Measurements from ENCODE around the gene THSD7A.

Gene THSD7A

DNA sequence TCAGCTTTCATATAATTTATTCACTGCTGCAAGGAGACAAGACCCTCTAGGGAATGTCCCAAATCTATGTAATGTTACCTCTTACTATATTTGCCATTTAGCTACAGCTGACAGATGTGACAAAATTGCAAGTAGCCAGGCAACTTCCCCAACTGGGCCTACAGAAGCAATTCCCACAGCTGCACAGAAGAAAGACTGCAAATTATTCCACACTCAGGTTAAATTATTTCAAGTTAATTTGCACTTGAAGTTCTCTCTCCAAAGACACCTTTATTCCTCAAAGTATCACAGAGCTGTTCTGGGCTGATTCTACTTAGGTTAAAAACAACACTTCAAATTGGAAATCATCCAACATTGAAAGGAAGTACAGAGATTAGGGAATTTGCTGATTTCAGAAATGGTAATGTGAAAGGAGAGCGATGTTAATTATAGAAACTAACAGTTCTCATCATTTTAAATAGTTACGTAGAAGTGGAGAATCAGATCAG, 133.6 kb downstream of the THSD7A start:
- Histone ChIP-seq H3K9ac (ENCODE audit: low read depth, low read length) (no peak overlapping the region), H3K27me3 (ENCODE audit: control insufficient read depth, insufficient read depth, low read length) (no peaks in the 10 kb centered on the region)

DNA sequence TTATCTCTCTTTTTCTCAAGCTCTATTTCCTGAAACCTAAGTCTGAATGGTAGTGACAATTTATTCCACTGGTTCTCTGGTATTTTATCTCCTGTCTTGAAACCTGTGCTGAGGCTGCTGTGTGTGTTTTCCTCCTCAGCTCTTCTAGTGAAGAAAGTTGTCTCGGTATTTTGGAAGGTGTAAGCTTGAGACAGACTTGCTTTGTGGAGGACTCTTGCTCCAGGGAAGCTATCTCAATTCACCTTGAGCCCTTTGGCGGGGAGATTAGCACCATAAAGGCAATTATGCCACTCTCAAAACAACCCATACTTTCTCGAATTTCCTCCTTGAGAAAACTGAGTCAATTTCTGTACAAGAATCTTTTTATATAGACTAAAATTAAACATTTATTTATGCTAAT, 141.6 kb downstream of the THSD7A start:
- no peaks in the 10 kb centered on the region for H3K36me3 ChIP-seq (ENCODE audit: control insufficient read depth, insufficient read depth, low read length)
- H3K4me1 ChIP-seq (ENCODE audit: control insufficient read depth, insufficient read depth, low read length): peaks cover 4% of the 10 kb centered on the region
- no peaks in the 10 kb centered on the region for H3K9me3 ChIP-seq (ENCODE audit: control insufficient read depth, insufficient read depth, low read length)
- no peak overlapping the region for H3K9ac ChIP-seq (ENCODE audit: low read depth, low read length)
- H3K27me3 ChIP-seq (ENCODE audit: control insufficient read depth, insufficient read depth, low read length): no peaks in the 10 kb centered on the region
- H3K4me3 ChIP-seq (ENCODE audit: low read depth, low read length): no peak overlapping the region

More for the DNA sequence above, 133.6 kb downstream of the THSD7A start:
- Histone ChIP-seq H3K9me3 (ENCODE audit: control insufficient read depth, insufficient read depth, low read length) (no peaks in the 10 kb centered on the region), H3K4me1 (ENCODE audit: control insufficient read depth, insufficient read depth, low read length) (peaks cover 3% of the 10 kb centered on the region), H3K36me3 (ENCODE audit: control insufficient read depth, insufficient read depth, low read length) (no peaks in the 10 kb centered on the region), H3K4me3 (ENCODE audit: low read depth, low read length) (no peak overlapping the region)

DNA sequence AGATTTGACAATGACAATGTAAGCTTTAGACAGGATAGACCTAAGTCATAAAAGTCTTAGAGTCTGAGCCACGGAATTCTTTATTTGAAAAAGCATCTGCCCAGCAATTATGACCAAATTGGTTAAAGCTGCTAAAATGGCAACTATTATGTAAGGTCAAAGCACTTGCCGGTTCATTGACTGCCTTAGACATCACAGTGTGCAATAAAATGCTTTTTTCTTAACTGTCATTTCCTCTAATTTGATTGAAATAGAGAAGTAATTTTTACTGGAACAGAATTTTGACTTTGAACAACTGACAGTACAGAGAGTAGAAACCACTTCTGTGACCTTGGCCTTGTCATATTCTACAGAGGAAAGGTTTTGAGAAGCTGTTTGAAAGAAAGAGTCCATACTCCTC, 142.9 kb downstream of the THSD7A start:
- no peak overlapping the region for H3K9ac ChIP-seq (ENCODE audit: low read depth, low read length)

DNA sequence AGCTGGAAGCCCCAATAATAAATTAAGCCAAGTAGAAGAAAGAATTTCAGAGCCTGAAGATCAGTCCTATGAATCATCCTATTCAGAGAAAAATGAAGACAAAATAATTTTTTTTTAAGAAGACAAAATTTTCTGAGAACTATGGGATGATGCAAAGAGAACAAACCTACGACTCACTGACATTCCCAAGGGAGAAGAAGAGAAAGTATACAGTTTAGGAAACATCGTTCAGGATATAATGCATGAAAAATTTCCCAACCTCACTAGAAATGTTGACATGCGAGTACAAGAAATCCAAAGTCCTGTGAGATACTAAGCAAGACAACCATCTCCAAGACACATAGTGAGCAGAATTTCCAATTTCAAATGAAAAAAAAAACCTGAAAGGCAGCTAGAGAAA, 150.5 kb downstream of the THSD7A start:
- H3K27me3 ChIP-seq (ENCODE audit: control insufficient read depth, insufficient read depth, low read length): no peaks in the 10 kb centered on the region
- no peak overlapping the region for H3K9ac ChIP-seq (ENCODE audit: low read depth, low read length)
- H3K36me3 ChIP-seq (ENCODE audit: control insufficient read depth, insufficient read depth, low read length): no peaks in the 10 kb centered on the region
- H3K4me3 ChIP-seq (ENCODE audit: low read depth, low read length): no peak overlapping the region
- peaks cover 2% of the 10 kb centered on the region for H3K9me3 ChIP-seq (ENCODE audit: control insufficient read depth, insufficient read depth, low read length)
- no peaks in the 10 kb centered on the region for H3K4me1 ChIP-seq (ENCODE audit: control insufficient read depth, insufficient read depth, low read length)

More for the DNA sequence above, 142.9 kb downstream of the THSD7A start:
- H3K9me3 ChIP-seq (ENCODE audit: control insufficient read depth, insufficient read depth, low read length): no peaks in the 10 kb centered on the region
- peaks cover 4% of the 10 kb centered on the region for H3K4me1 ChIP-seq (ENCODE audit: control insufficient read depth, insufficient read depth, low read length)
- no peak overlapping the region for H3K4me3 ChIP-seq (ENCODE audit: low read depth, low read length)
- no peaks in the 10 kb centered on the region for H3K27me3 ChIP-seq (ENCODE audit: control insufficient read depth, insufficient read depth, low read length)
- H3K36me3 ChIP-seq (ENCODE audit: control insufficient read depth, insufficient read depth, low read length): no peaks in the 10 kb centered on the region

DNA sequence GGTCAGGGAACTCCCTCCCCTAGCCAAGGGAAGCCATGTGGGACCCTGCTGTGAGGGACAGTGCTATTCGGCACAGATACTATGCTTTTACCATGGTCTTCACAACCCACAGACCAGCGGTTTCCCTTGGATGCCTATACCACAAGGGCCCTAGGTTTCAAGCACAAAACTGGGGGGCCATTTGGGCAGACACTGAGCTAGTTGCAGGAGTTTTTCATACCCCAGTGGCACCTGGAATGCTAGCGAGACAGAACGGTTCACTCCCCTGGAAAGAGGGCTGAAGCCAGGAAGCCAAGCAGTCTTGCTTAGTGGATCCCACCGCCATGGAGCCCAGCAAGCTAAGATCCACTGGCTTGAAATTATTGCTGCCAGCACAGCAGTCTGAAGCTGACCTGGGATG, 156.8 kb downstream of the THSD7A start:
- no peak overlapping the region for H3K4me3 ChIP-seq (ENCODE audit: low read depth, low read length)
- H3K36me3 ChIP-seq (ENCODE audit: control insufficient read depth, insufficient read depth, low read length): no peaks in the 10 kb centered on the region
- H3K9me3 ChIP-seq (ENCODE audit: control insufficient read depth, insufficient read depth, low read length): no peaks in the 10 kb centered on the region
- no peak overlapping the region for H3K9ac ChIP-seq (ENCODE audit: low read depth, low read length)
- no peaks in the 10 kb centered on the region for H3K27me3 ChIP-seq (ENCODE audit: control insufficient read depth, insufficient read depth, low read length)
- no peaks in the 10 kb centered on the region for H3K4me1 ChIP-seq (ENCODE audit: control insufficient read depth, insufficient read depth, low read length)

DNA sequence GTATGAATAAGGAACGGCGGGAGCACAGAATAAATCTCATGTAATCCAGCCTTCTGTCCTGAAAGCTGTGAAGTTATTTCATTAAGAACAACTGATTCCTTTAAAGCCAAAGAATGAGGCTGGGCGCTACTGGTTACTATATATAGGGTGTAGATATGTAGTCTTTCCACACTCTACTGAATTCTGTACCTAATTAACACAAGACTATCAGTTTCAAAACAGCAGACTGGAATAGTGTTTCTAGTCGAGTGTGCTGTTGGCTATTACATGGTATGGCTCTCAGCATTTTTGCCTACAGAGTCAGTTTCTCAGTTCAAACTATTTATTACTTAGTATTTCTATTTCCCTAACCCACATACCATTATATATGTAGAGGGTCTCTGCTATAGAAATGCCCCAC, 163.3 kb downstream of the THSD7A start:
- Histone ChIP-seq H3K27me3 (ENCODE audit: control insufficient read depth, insufficient read depth, low read length) (no peaks in the 10 kb centered on the region), H3K9ac (ENCODE audit: low read depth, low read length) (no peak overlapping the region), H3K9me3 (ENCODE audit: control insufficient read depth, insufficient read depth, low read length) (no peaks in the 10 kb centered on the region), H3K36me3 (ENCODE audit: control insufficient read depth, insufficient read depth, low read length) (no peaks in the 10 kb centered on the region), H3K4me1 (ENCODE audit: control insufficient read depth, insufficient read depth, low read length) (no peaks in the 10 kb centered on the region), H3K4me3 (ENCODE audit: low read depth, low read length) (no peak overlapping the region)

DNA sequence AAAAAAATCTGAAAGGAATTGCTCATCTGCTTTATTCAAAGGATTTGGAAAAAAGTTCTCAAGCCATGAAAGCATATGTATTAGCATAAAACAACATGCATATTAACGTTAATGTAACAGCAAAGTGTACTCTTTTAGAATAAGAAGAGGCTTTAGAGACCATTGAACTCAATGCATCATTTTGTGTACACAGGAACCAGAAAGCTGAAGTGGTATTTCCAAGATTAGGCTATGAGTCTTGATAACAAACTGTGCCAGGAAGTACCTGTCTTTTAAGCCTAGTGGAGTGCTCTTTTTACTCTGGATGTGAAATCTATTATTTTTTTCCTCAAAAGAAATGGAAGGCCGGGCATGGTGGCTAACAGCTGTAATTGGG, 164.2 kb downstream of the THSD7A start:
- Histone ChIP-seq H3K36me3 (ENCODE audit: control insufficient read depth, insufficient read depth, low read length) (no peaks in the 10 kb centered on the region), H3K27me3 (ENCODE audit: control insufficient read depth, insufficient read depth, low read length) (no peaks in the 10 kb centered on the region), H3K9ac (ENCODE audit: low read depth, low read length) (no peak overlapping the region), H3K4me1 (ENCODE audit: control insufficient read depth, insufficient read depth, low read length) (no peaks in the 10 kb centered on the region), H3K4me3 (ENCODE audit: low read depth, low read length) (no peak overlapping the region), H3K9me3 (ENCODE audit: control insufficient read depth, insufficient read depth, low read length) (no peaks in the 10 kb centered on the region)

DNA sequence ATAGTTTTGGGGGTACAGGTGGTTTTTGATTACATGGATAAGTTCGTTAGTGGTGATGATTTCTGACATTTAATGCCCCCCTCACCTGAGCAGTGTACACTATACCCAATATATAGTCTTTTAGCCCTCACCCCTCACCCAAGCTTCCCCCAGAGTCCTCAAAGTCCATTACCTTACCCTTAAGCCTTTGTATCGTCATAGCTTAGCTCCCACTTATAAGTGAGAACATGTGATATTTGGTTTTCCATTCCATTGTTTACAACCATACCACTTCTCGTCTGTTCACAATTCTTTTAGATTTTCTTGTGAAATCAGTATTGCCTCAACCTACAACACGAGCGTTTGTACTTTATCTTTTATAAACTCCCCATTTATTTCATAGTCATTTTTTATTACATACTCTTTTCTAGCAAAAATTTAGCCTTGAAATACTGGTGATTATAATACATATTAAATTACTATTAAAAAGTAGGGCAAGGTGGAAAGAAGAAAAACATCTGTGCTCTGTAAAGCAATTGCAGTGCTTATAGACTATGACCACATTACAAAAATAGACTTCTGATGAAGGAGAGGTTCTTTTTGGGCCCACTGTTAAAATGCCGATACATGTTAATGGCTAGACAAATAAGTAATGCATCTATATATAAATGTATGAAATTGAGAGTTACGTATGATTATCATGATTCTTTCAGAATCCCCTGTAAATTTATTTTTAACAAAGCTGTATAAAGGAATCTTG, 164.8 kb downstream of the THSD7A start:
- H3K4me3 ChIP-seq (ENCODE audit: low read depth, low read length): no peak overlapping the region
- no peaks in the 10 kb centered on the region for H3K4me1 ChIP-seq (ENCODE audit: control insufficient read depth, insufficient read depth, low read length)
- H3K27me3 ChIP-seq (ENCODE audit: control insufficient read depth, insufficient read depth, low read length): no peaks in the 10 kb centered on the region
- H3K36me3 ChIP-seq (ENCODE audit: control insufficient read depth, insufficient read depth, low read length): no peaks in the 10 kb centered on the region
- H3K9me3 ChIP-seq (ENCODE audit: control insufficient read depth, insufficient read depth, low read length): no peaks in the 10 kb centered on the region
- H3K9ac ChIP-seq (ENCODE audit: low read depth, low read length): no peak overlapping the region

DNA sequence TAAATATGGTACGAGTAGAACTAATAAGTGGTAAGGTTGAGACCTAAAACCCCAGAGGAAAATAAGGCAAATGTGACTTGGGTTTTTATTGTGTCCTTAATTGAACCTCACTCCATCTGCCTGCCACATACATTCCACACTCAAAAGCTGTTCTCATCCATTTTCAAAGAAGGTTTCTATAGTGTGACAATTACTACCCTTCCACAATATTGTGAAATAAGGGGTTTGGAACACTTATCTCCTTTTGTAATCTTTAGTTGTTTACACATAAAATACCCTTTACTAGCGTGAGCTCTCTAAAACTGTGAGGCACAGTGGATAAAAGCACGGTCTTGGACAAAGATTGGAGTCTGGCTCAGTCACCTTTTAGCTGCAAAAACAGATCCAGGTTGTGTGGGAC, 166.6 kb downstream of the THSD7A start:
- no peak overlapping the region for H3K4me3 ChIP-seq (ENCODE audit: low read depth, low read length)
- H3K36me3 ChIP-seq (ENCODE audit: control insufficient read depth, insufficient read depth, low read length): no peaks in the 10 kb centered on the region
- no peak overlapping the region for H3K9ac ChIP-seq (ENCODE audit: low read depth, low read length)
- no peaks in the 10 kb centered on the region for H3K27me3 ChIP-seq (ENCODE audit: control insufficient read depth, insufficient read depth, low read length)
- H3K9me3 ChIP-seq (ENCODE audit: control insufficient read depth, insufficient read depth, low read length): no peaks in the 10 kb centered on the region
- no peaks in the 10 kb centered on the region for H3K4me1 ChIP-seq (ENCODE audit: control insufficient read depth, insufficient read depth, low read length)

DNA sequence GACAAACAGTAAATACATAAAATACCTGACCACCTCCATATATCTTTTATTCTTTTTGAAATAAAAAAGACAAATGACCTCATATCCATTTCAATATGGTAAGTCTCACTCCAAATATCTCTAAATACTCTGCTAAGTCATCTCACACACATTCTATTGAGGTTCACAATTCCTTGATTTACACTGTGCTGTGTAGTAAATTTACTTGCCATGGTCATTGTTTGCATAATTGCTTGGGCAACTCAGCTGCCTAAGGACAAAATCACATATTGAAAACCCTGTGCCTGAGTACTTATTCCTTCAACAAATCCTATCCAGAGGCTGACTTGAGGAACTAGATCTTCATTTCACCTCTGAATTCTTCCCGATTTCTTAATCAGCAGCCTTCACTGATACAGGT, 176.4 kb downstream of the THSD7A start:
- Histone ChIP-seq H3K9me3 (ENCODE audit: control insufficient read depth, insufficient read depth, low read length) (no peaks in the 10 kb centered on the region), H3K36me3 (ENCODE audit: control insufficient read depth, insufficient read depth, low read length) (no peaks in the 10 kb centered on the region), H3K9ac (ENCODE audit: low read depth, low read length) (no peak overlapping the region), H3K4me3 (ENCODE audit: low read depth, low read length) (no peak overlapping the region), H3K27me3 (ENCODE audit: control insufficient read depth, insufficient read depth, low read length) (no peaks in the 10 kb centered on the region), H3K4me1 (ENCODE audit: control insufficient read depth, insufficient read depth, low read length) (peaks cover 4% of the 10 kb centered on the region)

DNA sequence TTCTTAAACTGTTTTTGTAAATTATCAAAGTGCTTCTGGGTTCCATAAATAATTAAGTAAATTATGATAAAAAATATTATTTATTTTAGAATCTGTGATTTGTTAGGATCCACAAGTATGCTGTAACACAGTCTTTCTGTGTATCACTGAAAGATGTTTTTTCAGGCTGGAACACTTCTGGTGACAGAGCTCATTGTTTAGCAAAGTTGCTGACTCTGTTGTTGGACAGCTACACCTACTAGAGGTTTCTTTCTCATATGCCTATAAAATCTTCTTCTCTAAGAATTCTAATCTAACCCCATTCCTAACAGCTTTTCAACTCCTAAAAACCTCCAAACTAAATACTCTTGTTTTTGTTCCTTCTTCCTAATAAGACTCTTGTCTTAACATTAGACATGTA, 176.8 kb downstream of the THSD7A start:
- Histone ChIP-seq H3K4me1 (ENCODE audit: control insufficient read depth, insufficient read depth, low read length) (peaks cover 4% of the 10 kb centered on the region), H3K36me3 (ENCODE audit: control insufficient read depth, insufficient read depth, low read length) (no peaks in the 10 kb centered on the region), H3K4me3 (ENCODE audit: low read depth, low read length) (no peak overlapping the region), H3K27me3 (ENCODE audit: control insufficient read depth, insufficient read depth, low read length) (no peaks in the 10 kb centered on the region), H3K9ac (ENCODE audit: low read depth, low read length) (no peak overlapping the region), H3K9me3 (ENCODE audit: control insufficient read depth, insufficient read depth, low read length) (no peaks in the 10 kb centered on the region)

DNA sequence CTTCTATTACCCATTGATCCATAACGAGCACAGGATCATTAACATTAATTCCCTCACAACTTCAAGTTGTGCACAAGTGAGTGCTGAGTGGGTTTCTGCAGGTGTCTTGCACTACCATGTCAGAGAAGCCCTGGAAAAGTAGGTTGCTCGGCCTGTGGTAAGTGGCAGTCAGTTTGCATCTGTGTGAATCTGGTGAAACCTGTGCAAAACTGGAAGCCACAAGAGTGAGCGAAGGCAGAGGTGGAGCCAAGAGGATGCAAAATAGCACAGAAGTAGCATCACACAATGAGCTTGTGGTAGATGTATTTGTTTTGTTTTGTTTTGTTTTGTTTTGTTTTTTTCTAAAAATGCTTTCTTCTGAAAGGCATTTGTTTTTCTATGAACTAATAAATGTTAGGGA, 181.5 kb downstream of the THSD7A start:
- no peaks in the 10 kb centered on the region for H3K27me3 ChIP-seq (ENCODE audit: control insufficient read depth, insufficient read depth, low read length)
- no peaks in the 10 kb centered on the region for H3K4me1 ChIP-seq (ENCODE audit: control insufficient read depth, insufficient read depth, low read length)
- H3K9ac ChIP-seq (ENCODE audit: low read depth, low read length): no peak overlapping the region
- H3K36me3 ChIP-seq (ENCODE audit: control insufficient read depth, insufficient read depth, low read length): no peaks in the 10 kb centered on the region
- no peak overlapping the region for H3K4me3 ChIP-seq (ENCODE audit: low read depth, low read length)
- no peaks in the 10 kb centered on the region for H3K9me3 ChIP-seq (ENCODE audit: control insufficient read depth, insufficient read depth, low read length)
